NCI-H345 (cell line): ENCODE data around the gene TRIM10.
"Not testable (repeated sequence)": the region's sequence is repeated elsewhere in the genome, so short reads cannot be mapped to it uniquely, and the experiment has no call there.

Experiments
- DNase-seq: peaks from one replicate; lab custom pipeline; 2025; lab: John Stamatoyannopoulos, UW

The TRIM10 gene

DNA sequence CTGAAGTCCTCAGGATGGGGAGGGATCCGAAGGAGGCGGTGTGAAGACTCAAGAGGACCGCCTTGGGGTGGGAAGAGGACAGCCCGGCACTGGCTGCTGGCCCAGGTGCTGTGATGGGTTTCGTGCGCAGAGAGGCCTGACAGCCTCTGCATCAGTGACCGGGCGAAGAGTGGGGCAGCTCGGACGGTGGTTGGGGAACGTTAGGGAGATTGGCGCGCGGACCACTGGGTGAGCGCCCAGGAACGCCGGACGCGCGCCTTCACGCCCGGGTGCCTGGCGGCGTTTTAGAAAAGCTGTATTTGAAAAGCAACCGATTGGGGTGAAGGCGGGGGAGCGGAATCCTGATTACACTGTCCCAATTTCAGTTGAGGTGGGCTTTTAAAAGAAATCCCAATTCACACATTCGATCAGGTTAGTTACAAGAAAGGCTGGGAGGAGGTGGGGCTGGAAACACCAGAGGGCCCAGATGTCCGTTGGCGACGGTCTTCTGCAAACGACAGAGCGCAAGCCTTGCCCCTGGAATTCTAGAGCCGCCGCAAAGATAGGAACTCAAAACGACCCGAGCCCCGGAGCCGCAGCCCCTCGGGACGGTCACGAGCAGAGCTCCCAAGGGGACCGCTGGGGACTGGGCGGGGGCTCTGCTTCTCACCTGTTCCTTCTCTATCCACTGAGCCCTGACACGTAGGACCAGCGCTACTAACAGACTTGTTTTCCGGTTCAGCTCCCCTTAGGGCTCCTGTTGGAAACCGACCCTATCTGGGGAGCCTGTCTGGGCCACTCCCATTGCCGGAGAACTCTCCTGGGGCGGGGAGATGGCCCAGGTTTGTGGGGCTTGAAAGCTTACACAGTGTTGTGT, 33.5 kb downstream of the TRIM10 start:
- DNase-seq: no peak

DNA sequence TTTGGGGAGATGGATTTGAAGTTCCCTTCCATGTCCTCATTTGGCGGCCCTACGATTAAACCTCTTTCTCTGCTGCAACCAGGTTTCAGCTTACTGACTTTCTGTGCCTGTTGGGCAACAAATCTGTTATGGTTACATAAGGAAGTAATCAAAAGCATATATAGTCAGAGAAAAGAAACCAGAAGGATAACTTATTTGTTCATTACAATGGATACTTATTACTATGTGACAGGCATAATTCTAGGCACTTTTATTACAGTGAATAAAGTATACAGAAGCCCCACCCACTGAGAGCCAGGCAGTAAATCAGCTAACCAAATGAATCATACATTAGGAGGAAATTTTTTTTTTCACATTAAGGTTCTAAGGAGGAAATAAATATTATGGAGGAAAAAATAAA, 38.5 kb downstream of the TRIM10 start:
- no peak for DNase-seq

DNA sequence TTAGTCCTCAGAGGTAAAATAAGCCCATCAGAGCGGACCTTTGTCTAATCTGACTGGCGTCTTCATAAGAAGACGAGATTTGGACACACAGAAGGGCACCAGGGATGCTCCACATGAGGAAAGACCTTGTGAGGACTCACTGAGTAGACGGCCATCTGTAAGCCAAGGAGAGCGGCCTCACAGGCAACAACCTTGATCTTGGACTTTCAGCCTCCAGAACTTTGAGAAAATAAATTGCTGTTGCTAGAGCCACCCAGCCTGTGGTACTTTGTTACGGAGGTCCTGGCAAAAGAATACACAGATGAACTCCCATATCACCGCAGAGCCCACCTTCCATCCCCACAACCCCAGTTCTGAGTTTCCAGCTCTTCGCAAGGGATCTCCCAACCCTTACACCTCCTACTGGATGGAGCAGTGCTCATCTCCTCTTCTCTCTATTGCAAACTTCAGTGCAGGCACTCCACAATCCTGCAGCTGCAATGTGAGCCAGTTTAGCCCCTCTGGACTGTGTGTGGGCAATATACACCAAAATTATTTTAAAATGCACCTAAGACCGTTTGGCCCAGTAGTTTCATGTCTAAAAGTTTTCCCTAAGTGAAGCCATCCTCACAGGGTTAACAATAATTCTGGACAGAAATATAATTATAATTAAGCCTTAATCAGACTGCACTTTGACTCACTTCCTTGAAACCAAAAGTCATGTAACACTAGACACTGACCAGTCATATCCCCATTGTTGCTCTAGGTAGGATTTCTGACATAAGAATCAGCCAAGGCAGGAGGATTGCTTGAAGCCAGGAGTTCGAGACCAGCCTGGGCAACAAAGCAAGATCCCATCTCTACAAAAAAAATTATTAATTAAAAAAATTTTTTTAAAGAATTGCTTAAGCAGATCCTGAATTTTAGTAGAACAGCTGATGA, 39.3 kb downstream of the TRIM10 start:
- no peak for DNase-seq

DNA sequence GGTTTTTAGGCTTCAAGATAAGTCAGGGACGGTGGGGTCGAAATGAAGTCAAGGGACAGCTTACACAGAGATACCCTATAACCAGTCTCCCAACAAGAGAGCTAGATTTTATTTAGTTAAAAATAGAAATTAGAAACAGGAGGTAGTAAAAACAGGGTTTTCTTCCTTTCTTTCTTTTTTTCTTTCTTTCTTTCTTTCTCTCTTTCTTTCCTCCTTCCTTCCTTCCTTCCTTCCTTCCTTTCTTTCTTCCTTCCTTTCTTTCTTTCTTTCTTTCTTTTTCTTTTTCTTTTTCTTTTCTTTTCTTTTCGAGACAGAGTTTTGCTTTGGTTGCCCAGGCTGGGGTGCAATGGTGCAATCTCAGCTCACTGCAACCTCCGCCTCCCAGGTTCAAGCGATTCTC, 42.3 kb downstream of the TRIM10 start:
- DNase-seq: not testable (repeated sequence)

DNA sequence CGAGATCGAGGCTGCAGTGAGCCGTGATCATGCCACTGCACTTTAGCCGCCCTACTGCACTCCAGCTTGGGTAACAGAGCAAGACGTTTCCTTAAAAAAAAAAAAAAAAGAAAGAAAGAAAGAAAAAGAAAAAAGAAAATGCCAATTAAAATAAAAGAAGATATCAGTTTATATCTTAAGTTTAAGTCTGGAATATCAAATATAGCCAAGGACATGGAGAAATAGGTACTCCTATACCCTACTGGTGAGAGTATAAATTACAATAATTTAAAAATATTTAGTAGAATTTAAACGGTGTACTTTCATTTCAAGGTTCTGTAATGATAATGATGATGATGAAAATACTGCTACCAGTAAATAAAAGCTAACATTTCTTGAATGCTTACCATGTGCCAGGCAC, 44.3 kb downstream of the TRIM10 start:
- no peak for DNase-seq

DNA sequence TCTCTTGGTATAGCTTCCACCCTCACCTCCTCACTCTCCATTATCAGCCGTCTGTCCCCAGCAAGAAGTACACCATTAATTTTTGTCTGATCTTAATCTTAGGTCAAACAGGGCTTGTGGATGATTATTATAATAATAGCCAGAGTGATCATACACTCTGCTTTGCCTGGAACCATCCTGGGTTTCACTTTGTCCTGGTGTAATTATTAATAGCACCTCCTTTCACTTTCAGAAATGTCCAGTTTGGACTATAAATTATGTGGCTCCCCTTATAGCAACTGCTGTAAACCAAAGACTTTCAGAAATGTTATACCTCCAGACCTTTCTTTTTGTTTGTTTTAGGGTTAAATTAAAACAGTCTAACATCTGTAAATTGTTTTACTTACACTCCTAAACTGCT, 47.2 kb downstream of the TRIM10 start:
- no peak for DNase-seq

DNA sequence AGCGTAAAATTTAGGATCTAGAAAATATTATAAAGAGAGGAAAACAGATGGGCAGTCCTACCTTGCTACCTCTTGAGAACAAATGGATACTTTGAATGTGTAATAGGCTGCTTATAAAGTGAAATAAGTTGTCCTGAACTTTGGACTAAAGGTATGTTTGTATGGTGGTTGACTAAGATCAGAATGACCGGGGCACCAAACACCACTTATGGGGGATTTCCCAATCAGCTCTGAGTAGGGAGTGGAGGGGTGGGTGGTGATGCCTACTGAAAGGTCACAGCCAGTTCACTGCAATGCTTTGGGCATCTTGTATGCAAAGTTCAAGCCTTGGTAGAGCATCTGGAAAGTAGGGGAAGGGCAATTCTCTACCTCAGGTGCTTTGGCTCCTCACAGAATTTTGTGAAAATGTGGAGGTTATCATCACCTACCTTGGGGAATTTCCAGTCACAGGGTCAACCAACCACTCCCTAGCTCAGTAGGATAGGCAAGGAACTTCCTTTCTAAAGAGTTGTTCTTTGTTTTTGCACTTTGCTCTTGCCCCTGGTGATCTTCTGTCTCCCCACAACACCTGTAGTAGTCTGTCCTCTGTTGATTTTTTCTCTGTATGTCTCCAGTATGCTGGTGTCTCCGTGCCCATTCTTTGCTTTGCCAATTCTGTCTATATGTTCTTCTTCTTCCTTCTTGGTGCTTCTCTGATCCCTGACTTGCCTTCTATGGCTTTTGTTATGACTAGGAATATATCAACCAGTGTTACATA, 47.8 kb downstream of the TRIM10 start, which contains the start of gene TRIM31:
TSS of gene TRIM31 (minus strand) at position 88 of the 757 bp plus-strand sequence. CDS start 285 bp downstream, outside the sequence.
- no peak for DNase-seq

DNA sequence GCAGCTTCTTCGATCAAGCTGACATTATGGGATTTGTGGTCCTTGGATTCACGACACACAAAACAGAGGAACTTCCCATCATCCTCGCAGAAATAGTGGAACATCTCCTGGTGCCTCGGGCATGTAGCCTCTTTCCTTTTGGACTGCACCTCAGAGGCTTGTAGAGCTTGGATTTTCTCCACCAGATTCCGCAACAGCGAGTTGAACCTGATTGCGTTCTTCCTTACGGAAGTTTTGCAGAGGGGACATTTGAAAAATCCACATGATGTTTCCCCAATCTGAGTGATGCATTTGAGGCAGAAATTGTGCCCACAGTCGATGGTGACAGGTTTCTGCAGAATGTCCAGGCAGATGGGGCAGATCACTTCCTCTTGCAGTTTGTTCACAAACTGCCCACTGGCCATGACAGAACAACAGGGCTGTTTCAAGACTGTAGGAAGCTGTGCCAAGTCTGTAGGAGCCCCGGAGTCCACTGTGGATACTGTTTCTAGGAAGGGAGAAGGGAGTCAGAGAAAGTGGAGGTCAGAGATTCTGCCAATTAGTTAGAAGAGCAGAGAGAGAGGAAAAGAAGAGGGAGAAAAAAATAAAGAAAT, 48.5 kb downstream of the TRIM10 start:
- DNase-seq: no peak

DNA sequence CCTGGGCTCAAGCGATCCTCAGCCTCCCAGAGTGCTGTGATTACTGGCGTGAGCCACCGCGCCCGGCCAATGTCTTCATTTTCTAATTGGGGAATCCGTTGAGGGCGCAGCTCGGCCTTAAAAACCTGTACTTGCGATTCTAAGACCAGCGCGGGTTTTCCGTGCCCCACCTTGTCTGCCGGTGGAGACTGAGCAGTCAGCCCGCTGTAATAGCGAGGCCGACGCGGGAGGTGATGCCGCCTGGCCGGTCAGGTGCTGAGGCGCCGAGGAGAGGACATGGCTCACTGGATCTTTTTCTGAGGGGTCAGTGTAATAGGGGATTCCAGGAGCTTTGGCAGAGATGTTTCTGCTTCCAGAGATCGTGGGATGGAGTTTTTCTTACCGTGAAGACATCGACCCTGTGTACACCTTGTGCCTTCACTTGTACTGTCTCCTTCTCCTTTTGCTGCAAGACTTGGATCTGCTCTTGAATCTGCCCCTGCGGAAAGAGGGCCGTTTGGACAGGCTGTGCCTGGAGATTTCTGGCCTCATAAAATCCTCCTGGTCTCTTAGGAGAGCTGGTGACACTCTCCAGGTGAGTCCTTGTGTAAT, 49.6 kb downstream of the TRIM10 start:
- no peak for DNase-seq

DNA sequence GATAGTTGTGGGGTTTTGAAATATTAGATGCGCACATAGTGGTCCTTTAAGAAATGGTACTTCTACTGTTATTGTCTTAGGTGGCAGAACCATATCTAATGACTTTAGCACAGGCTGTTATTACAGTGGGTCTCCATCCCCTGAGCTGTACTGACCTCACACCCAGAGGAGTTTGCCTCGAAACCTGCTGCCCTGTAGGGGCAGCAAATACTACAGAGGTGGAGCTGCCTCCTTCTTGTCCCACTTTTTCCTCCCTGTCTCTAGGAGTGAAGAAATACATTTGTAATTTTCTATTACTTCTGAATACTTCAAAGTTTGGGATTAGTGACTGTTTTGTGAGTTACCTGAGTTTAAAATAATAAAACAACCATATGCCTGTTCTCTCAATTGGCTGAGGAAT, 56.4 kb downstream of the TRIM10 start:
- DNase-seq: no peak

DNA sequence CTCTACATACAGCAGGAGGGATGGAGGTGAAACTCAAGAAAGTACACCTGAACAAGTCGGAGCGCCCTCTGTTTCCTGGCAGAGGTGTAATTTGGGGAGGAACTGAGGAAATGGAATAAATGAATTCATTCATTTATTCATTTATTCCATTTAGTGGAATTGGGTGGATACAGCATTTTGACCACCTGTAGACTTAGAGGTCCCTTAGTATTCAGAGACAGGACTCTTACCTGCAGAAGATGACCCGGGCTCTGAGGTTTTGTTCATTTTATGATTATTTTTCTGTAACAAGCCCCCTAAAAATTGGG, 57.2 kb downstream of the TRIM10 start:
- DNase-seq: no peak

DNA sequence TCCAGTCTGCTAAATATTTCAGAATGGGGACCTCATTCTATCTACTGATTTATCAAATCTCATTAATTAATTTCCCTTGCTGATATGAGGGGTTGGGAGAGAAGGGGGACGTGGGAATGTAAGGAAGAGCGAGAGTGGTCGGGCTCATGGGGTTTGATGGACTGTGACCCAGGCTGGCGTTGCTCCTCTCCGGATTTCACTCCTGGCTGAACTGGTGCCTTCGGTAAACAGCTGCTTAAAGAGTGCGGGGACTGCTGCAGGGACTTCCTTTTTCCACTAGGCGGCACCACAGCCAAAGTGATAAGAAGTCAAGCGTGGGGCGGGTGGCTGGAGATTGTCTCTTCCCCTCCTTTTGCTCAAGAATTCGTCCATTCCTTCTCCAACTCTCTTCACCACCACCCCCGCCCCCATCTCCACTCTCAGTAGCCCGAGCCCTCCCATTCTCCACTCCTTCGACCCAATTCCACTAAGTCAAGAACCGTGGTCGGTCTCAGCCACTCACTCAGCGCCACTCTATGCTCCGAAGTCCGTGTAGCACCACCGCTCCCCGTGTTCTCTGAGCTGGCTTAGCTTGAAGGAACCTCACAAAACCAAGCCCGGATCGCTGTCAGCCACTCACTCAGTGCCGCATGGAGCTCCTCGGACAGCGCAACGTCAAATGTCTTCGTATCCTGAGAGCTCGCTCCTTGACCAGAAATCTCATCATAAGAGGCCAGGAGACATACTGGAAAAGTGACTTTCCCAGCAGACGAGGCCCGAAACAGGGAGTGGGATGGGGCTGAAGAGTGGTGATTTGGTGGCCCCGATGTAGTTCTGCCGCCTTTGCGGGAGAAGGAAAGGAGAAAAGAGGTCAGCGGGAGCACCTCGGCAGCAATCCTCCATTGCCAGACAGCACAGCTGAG, 57.8 kb downstream of the TRIM10 start:
- peak; percentile 83 for DNase-seq

DNA sequence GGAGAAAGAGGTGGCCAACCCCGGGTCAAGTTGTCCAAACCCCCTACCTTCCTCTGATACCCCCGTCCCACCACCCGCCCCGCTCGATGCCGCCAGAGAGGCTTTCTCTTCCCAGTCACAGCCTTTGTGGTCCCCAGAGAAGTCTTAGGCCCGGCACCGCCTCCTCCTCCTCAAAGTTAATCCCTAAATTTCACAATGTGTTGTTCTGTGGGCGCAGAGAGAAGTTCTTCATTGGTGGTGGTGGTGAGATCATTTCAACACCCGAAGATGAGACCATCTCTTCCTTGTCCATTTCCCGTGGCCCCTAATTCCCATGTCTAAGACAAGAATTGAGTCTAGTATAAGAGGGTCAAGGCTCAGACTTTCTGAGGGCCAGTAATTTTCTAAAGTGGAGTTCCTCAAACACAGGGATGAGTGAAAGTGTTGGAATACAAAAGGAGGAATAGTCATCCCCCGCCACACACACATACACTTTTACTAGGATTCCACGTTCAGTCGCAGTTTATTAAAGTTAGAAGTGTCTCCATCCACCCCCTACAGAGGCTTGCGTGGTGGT, 58.5 kb downstream of the TRIM10 start:
- DNase-seq: no peak
